GM23248 (cell line): Measurements from ENCODE around the gene NAT9.

Experiments used
- EZH2 ChIP-seq: fragments of 200-600 bp; sonication (generic); IDR thresholded peaks from 2 replicates; pipeline ENCODE4 v1.6.1; 2018; ENCODE audit warnings: antibody characterized with exemption, mild to moderate bottlenecking; ENCODE audit not compliant: insufficient read depth, poor library complexity, severe bottlenecking
- EZH2phosphoT487 ChIP-seq: fragments of 200-600 bp; sonication (generic); IDR thresholded peaks from 2 replicates; pipeline ENCODE4 v1.6.1; 2018; ENCODE audit warnings: antibody characterized with exemption, moderate library complexity, mild to moderate bottlenecking, low read depth; ENCODE audit not compliant: insufficient read depth

DNA sequence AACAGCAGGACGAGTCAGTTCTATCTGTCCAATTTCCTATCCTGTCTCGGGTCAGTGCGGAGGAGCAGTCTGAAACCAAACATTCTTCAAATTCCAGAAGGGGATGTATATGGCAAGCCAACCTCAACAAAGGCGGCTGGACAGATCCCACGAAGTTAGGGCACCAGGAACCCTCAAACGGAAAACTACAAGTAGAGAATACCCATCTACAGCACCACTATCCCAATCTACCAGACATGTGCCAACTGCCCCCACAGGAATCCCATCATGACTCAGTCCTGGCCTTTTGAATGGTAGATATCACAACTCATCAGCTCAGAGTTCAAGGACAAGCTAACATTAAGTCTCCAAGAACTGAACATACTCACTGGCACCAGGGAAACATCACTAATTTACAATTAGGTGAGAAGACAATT, 2.3 kb downstream of the NAT9 start:
- TF ChIP-seq EZH2phosphoT487 (no peak), EZH2 (no peak)
